Activated gamma-delta T cell treated with anti-CD3 and anti-CD28 coated beads, Interleukin-2, amount 50 U/mL, for 16 hours (primary cell): ENCODE results near the gene ARL8A.
"Not testable (repeated sequence)": the region's sequence is repeated elsewhere in the genome, so short reads cannot be mapped to it uniquely, and the experiment has no call there.

ENCODE experiments used
- DNase-seq: peaks from one replicate; pipeline ENCODE4 v3.0.0-alpha.2; 2020; ENCODE audit warnings: low read depth

Gene ARL8A

GRCh38 chr1:202158810-202159533 is 14.4 kb upstream of the ARL8A start:
- DNase-seq: no peak

- DNase-seq: no peak
These were observed 13.4 kb upstream of the ARL8A start for GRCh38 chr1:202157945-202158344.

- no peak for DNase-seq
These were observed 12.1 kb upstream of the ARL8A start for GRCh38 chr1:202156590-202156989.

GRCh38 chr1:202155478-202156021 is 11.0 kb upstream of the ARL8A start:
- DNase-seq: no peak

- DNase-seq: peak; percentile 36
These were observed 10.4 kb upstream of the ARL8A start for GRCh38 chr1:202154766-202155477.

GRCh38 chr1:202154148-202154765 is 9.7 kb upstream of the ARL8A start:
- no peak for DNase-seq

- no peak for DNase-seq
These were observed 8.7 kb upstream of the ARL8A start for GRCh38 chr1:202153284-202153683.

GRCh38 chr1:202152399-202152798 is 7.9 kb upstream of the ARL8A start:
- no peak for DNase-seq

- no peak for DNase-seq
These were observed 6.5 kb upstream of the ARL8A start for GRCh38 chr1:202151045-202151444.

- no peak for DNase-seq
These were observed 6.1 kb upstream of the ARL8A start for GRCh38 chr1:202150602-202151001.

- no peak for DNase-seq
These were observed 5.7 kb upstream of the ARL8A start for GRCh38 chr1:202150187-202150586.

GRCh38 chr1:202149566-202149965 is 5.0 kb upstream of the ARL8A start:
- no peak for DNase-seq

- DNase-seq: no peak
These were observed 3.9 kb upstream of the ARL8A start for GRCh38 chr1:202148391-202148790.

- DNase-seq: no peak
These were observed 2.5 kb upstream of the ARL8A start for GRCh38 chr1:202146993-202147392.

- no peak for DNase-seq
These were observed 1.7 kb upstream of the ARL8A start for GRCh38 chr1:202146279-202146678.

GRCh38 chr1:202145744-202146140 is 1.2 kb upstream of the ARL8A start:
- not testable (repeated sequence) for DNase-seq

- no peak for DNase-seq
These were observed 669 bp upstream of the ARL8A start for GRCh38 chr1:202145068-202145743.

- DNase-seq: no peak
These were observed 652 bp downstream of the ARL8A start for GRCh38 chr1:202143768-202144401.

- no peak for DNase-seq
These were observed 1.3 kb downstream of the ARL8A start for GRCh38 chr1:202143011-202143767.

GRCh38 chr1:202141468-202141867 is 3.1 kb downstream of the ARL8A start:
- not testable (repeated sequence) for DNase-seq

GRCh38 chr1:202140833-202141232 is 3.7 kb downstream of the ARL8A start:
- DNase-seq: no peak
